HG03558 (cell line): Measurements from ENCODE around the gene TNFAIP3.
A peak's percentile ranks its signal among the peaks of the same experiment; 100 is the strongest.

ENCODE experiments used
- ATAC-seq: cut with Tn5 transposase; IDR thresholded peaks from one replicate; pipeline ENCODE4 v1.9.1; 2021; ENCODE audit warnings: moderate number of reproducible peaks; ENCODE audit not compliant: unreplicated experiment; ENCODE audit errors: extremely low read depth

The TNFAIP3 gene

DNA sequence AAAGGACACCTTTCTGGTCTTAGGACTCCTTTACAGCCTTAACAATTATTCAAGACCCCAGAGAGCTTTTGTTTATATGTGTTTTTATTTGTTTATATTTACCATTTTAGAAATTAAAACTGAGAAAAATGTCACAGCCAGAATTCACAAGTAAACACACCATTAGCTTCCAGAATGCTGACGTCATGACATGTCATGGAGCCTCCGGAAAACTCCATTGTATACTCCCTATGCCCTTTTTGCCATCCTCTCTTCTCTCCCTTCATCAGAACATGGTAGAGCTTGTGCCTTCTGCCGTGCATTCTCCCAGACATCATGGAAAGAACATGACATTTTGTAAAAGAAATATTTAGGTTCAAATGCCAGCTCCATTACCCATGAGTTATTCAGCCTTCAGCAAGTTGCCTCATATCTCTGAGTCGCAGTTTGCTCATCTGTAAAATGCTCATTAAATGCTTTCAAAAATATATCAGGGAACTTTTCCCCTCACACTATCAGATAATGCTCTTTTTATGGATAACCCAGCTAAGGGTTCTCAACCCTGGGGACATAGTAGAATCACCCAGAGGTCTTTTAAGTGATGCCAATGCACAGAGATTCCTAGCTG, 27.8 kb downstream of the TNFAIP3 start:
- ATAC-seq: no peak

DNA sequence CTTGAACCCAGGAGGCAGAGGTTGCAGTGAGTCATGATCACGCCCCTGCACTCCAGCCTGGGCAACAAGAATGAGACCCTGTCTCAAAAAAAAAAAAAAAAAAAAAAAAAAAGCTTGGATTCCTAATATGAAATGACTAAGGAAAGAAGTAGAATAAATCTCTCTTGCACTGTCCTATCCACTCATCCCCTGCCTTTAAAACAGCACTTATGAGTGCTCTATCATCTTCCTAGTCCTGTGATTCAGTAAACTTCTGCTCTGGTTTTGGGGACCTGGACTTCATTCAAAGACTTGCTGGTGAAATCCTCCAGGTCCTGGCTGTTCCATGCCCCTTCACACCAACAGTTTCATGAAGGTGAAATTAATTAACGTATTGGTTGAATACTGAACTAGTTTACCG, 29.6 kb downstream of the TNFAIP3 start:
- no peak for ATAC-seq

DNA sequence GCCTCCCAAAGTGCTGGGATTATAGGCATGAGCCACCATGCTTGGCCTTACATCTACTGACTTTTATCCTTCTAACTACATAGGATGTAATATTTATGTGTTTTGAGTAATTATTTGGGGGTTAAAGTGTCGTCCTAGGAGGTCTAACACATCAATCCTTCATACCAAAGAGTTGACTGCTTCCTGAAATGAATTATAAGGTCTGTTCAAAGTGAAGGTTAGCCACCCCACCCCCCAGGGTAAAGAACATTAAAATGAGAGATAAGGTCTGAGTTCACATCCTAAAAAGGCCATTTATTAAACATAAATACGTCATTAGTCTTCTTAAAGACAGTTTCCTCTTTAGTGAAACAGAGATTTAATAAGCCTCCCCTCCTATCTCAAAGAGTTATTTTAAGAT, 33.8 kb downstream of the TNFAIP3 start:
- ATAC-seq: no peak

DNA sequence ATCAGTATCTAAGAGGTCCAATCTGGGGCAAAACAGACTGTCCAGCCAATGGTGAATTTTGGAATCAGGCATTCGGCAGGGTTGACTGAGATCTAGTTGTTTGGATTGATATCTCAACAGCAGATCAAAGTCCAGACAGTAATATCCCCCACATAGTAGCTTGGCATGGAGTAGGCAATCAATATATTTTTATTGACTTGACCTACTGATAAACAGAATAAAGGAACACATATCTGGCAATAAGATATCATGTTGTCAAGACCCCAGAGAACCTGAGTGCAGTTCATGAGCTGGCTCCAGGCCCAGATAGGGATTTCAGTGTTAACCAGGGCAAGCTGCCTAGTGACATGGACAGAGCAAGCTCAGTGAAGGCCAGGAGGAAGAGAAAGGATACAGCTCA, 34.4 kb downstream of the TNFAIP3 start:
- ATAC-seq: no peak

DNA sequence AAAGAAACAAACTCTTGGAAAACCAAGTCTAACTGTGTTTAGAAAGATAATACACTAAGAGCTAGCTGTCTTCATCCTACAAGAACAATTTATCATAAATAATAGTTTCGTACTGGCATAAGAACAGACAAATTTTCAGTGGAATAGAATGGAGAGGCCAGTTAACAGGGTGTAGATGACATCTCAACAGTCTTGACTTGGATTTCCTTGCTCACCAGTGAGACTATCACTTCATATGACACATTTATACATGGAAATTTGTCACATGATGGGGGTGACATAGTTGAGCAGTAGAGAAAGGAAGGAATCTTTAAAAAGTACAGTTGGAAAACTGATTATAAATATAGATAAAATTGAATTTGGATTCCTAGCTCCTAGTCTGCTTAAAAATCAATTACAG, 35.6 kb downstream of the TNFAIP3 start:
- no peak for ATAC-seq

DNA sequence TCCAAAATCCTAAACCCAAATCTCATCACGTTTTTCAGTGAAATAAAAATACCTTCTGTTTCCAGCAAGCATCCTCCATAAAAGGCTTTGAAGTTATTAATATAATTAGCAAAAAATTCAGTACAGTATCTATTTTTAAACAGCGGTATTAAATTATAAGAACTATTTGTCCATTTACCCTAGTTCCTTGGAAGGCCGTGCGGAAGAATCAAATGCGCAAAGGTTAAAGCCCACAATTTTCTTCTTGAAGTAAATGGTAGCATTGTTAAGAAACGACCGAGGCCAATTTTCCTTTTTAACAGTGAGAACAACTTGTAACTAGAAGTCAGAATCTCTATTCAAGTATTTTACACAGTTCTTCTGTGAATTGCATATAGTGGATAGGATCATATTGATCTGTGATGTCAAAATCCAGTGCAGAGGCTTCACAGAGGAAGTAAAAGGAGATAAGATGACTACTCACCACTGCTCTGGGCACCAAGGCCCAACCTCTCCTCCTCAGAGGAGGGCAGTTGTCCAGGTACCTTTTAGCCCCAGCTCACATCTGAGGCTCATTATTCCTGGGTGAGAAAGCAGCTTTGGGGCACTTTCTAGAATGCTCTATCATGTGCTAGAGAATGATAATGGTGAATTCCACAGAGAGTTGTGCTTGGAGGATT, 36.3 kb downstream of the TNFAIP3 start:
- ATAC-seq: no peak

DNA sequence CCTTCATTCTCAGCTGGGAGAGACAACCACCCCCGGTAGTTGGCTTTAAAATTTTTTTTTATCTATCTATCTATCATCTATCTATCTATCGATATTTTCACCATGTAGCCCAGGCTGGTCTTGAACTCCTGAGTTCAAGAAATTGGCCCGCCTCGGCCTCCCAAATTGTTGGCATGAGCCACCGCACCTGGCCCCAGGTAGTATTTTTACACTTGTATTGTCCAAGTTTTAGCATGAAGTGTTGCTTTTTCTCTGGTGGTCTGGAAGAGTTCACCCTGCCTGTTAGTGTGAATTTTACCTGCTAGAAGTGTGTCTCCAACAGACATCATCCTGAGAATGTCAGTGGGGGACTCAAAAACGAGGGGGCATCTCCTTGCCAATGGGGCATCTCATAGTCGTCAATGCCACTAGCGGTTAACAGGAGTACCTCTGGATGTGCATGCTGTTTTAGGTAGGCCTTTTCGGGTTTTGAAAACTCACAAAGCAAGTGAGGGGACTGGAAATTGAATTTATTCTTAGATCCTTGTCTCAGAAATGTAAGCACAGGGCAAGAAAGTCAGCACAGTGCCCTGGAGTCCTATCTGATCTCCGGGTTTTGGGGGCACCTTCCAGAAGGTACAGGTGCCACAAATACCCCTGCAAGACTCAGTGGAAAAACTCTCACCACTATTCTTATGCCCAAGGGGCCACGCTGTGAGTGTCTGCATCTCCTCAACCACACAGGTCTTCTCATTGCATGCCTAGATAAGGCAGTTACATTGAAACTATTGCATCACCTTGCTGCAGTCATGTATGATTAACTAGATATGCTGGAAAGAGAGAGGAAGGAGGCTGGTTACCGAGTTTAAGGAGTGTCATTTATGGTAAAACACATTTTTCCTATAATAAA, 37.1 kb downstream of the TNFAIP3 start:
- ATAC-seq: peak; percentile 71

DNA sequence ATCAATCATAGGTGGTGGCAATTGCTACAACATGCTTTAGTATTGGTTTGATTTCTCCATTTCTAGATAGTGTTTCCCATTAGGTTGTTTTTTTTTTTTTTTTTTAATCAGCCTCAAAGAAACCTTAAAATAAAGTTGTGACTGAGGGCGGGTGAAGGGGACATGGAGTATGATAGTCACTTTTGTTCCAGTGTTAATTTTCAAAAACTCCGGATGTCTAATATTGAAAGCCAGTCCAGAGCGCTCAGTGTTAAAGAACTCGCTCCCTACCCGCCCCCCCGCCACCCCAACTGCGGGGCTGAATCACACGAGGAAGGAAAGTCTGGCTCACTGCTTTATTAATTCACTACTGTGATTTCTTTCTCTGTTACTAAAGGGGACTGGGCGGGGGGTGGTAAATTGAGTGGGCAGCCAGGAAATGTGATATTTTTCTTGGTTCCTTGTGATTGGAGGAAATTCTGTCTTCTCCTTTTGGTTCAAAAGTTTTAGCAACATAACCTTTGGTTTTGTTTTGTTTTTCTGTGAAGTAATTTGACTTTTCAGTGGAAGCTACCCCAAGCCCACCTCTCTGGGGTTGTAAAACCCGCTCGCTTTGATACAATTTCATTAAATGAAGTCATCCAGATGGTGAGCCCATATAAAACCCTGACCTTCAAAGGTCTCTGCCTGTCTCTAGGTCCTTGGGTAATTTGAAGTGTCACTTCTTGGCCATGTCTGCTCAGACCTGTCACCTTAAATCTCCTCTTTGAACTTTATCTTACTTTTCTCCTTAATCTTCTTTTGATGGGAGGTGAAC, 38.0 kb downstream of the TNFAIP3 start:
- peak; percentile 25 for ATAC-seq

DNA sequence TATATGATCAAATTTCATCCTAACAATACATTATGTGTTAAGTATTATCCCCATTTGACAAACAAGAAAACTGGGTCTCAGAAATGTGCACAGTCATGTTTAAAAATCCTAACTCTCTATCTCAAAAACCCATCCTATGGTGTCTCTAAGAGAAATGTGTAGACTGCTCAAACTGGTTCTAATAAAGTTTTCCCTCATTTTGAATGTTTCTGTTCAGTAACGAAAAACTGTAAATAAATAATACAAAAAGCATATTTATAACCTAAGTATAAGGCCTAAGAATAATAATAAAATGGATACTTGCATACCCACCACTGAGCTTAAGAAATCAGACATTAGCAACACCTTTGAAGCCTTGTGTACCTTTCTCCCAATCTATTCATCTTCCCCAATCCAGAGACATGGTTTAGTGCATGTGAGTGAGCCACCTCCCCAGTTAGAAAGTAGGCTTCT, 39.0 kb downstream of the TNFAIP3 start:
- no peak for ATAC-seq

DNA sequence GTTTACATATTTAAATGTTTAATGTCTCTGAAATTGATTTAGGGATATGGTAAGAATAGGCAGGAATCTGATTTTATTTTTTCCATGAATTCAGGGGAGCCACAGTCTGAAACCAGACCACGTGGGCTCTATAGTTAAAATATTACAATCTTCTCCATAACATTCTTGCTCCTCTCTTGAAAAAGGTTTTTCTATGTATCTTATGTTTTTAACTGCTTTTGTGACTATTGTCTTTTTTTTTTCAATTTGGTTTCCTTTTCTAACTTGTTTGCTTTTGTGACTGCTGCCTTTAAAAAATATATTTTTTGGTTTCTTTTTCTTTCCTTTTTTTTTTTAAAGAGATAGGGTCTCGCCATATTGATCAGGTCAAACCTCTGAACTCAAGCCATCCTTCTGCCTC, 40.1 kb downstream of the TNFAIP3 start:
- no peak for ATAC-seq

DNA sequence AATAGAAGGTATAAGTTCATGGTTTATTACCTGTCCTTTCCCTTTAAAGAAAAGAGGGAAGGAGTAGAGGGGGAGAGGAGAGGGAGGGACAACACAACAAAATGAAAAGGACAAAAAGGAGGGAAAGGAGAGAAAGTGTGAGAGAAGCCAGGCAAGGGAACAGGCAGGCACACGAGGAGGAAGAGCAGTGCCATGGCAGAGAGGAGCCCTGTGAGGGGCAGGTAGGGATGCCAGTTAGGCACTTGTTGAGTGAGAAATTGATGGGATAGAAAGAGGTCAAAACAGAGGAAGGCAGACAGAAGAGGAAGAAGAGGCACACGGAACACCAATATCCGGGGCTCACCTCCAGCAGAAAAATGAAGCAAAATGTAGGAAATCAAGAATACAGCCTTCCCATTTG, 42.5 kb downstream of the TNFAIP3 start:
- ATAC-seq: no peak

DNA sequence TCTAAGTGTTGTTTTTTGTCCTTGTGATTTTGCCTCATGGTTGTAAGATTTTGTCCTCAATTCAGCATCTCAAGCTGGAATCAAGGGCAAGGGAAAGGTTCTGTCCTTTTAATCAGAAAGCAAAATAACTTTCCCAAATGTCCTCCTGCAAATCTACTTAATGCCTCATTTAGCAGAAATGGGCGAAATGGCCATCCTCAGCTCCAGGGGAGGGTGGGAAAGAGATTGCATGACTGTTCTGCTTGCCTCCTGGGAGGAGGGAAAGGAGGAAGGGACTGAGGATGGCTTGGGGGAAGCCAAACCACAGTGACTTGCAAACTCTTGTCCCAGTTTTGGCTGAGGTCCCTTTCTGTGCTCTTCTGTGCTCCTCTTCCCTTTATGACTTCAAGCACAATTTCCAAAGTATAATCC, 43.4 kb downstream of the TNFAIP3 start:
- no peak for ATAC-seq

DNA sequence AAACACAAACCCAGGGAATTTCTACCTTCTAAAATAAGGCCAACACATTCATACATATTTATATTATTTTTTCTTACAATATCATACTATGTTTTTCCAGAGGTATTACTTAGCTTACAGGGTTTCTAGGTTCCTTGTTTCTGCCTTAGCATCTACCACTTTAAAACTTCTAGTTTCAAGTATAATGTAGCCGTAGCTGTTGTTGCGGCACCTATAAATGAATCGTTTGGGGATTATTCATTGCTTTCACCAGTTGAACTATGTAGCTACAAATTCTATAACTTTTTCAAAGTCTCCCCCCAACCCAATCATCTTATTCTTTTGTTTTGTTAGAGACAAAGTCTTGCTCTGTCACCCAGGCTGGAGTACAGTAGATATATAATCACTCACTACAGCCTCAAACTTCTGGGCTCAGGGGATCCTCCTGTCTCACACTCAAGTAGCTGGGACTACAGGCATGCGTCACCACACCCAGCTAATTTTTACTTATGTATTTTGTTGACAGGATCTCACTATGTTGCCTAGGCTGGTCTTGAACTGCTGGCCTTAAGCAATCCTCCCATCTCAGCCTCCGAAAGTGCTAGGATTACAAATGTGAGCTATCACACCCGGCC, 43.9 kb downstream of the TNFAIP3 start:
- ATAC-seq: no peak

DNA sequence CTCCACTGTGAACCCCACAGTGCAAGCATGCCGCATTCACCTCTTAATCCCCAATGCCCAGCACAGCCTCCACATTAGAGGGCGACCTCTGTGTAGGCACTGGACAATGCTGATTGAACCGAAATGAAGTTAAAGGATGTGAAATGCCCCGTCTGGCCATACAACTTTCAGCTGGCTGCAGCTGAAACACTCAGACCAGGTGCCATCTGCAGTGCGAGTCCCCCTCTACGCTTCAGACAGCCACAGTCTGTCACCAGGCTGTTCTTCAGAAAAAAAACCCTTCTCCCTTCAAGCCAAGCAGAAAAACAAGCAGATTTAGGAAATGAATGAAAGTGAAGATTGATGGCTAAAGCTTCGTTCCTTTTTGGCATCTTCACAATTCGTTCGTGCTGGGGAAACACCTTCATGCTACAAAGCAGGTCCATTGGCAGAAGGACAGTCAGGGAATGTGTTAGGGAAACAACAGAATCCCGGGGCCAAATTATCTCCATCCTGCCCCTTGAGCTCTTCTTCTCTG, 44.7 kb downstream of the TNFAIP3 start:
- no peak for ATAC-seq

DNA sequence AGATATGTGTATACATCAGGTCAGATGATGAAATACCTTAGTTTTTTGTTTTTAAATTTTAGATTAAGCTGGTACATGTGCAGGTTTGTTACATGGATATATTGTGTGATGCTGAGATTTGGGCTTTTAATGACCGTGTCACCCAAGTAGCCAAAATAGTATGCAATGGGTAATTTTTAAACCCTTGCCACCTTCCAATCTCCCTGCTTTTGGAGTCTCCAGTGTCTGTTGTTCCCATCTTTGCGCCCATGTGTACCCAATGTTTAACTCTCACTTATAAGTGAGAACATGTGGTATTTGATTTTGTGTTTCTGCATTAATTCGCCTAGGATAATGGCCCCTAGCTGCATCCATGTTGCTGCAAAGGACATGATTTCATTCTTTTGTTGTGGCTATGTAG, 45.8 kb downstream of the TNFAIP3 start:
- no peak for ATAC-seq

DNA sequence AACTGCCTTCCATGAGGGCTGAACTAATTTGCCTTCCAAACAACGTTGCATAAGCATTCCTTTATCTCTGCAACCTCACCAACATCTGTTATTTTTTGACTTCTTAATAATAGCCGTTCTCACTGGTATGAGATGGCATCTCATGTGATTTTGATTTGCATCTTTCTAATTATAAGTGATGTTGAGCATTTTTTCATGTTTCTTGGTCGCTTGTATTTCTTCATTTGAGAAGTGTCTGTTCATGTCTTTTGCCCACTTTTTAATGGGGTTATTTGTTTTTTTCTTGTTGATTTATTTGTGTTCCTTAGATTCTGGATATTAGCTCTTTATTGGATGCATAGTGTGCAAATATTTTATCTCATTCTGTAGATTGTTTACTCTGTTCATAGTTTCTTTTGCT, 46.4 kb downstream of the TNFAIP3 start:
- ATAC-seq: no peak

DNA sequence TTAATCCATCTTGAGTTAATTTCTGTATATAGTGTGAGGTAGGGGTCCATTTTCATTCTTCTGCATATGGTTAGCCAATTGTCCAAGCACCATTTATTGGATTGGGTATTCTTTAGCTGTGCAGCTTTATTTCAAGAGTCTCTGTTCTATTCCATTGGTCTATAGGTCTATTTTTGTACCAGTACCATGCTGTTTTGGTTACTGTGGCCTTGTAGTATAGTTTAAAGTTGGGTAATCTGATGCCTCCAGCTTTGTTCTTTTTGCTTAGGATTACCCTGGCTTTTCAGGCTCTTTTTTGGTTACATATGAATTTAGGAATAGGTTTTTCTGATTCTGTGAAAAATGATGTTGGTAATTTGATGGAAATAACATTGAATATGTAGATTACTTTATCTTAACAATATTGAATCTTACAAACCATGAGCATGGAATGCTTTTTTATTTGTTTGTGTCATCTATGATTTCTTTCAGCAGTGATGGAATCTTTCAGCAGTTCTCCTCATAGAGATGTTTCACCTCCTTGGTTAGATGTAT, 47.0 kb downstream of the TNFAIP3 start:
- ATAC-seq: no peak

DNA sequence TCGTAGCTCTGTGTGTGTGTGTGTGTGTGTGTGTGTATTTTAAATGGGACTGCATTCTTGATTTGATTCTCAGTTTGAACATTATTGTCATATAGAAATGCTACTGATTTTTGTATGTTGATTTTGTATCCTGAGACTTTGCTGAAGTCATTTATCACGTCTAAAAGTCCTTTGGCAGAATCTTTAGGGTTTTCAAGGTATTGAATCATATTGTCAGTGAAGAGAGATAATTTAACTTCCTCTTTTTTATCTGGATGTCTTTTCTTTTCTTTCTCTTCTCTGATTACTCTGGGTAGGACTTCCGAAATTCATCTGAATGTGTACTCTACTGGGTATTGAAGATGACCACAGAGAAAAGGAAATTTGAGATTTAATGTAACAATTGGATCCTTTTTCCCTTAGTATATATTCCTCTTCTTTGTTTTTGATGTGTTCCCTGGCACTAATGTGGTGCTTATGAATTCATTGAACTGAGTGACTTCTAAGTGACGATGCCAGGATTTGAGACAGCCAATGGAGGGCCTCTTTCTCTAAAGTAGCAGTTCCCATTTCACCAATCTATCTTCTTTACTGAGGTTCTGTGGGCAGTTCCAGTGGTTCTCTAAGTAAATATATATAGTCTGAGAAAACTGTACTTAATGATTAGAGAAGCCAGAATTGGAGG, 47.6 kb downstream of the TNFAIP3 start:
- no peak for ATAC-seq

DNA sequence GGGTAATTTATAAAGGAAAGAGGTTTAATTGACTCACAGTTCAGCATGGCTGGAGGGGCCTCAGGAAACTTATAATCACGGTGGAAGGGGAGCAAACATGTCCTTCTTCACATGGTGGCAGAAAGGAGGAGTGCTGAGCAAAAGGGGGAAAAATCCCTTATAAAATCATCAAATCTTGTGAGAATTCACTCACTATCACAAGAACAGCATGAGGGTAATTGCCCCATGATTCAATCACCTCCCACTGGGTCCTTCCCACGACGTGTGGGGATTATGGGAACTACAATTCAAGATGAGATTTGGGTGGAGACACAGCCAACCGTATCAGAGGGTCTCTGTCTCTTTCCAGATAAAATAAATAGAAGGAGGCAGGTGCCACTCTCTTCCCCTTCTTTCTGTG, 48.7 kb downstream of the TNFAIP3 start:
- no peak for ATAC-seq
